HepG2 (cell line): ENCODE results near the gene DAG1. TPM values are rescaled to one million over a fixed set of nuclear protein-coding genes. Genes with fewer than 3 reads are reported as not detected.

Experiments used
- ATAC-seq: fragments of 200-7000 bp; cut with Tn5 transposase; 3 replicates; pipeline ENCODE4 v1.9.1; 2020; ENCODE audit warnings: mild to moderate bottlenecking, moderate library complexity
- BruUV-seq: library from RNA; stranded (reverse); fragments of 400-500 nt; replicated peaks from 2 replicates; lab custom pipeline; 2021; lab: Mats Ljungman, UMichigan
- CTCF ChIA-PET: fragments of 300-600 bp; formaldehyde crosslinking; extraction: SDS; loops from one replicate; lab custom pipeline; 2021; ENCODE audit warnings: low total read pairs, inconsistent platforms, low intra/inter-chr PET ratio; lab: Yijun Ruan, JAX
- POLR2A ChIA-PET: fragments of 350-600 bp; sonication (Branson Sonifier 250); formaldehyde crosslinking; loops from one replicate; lab custom pipeline; 2020; ENCODE audit warnings: antibody characterized with exemption, inconsistent platforms; lab: Yijun Ruan, JAX
- DNase-seq: peaks from one replicate; pipeline ENCODE4 v3.0.0-alpha.2; 2015; ENCODE audit warnings: low spot score
- FAIRE-seq: peaks from 3 replicates; lab custom pipeline; 2011; peaks lifted over from hg19 to GRCh38; lab: Jason Lieb, UNC
- H2AFZ ChIP-seq: one replicate; pipeline ENCODE4 v1.6.1; 2011; ENCODE audit warnings: low read length, inconsistent platforms
- H3K27ac ChIP-seq: fragments of 300-600 bp; 3 replicates; pipeline ENCODE4 v1.8.0; 2011; ENCODE audit warnings: mixed run types, mild to moderate bottlenecking, mixed read lengths, low read length, inconsistent platforms; ENCODE audit not compliant: insufficient read depth; ENCODE audit errors: extremely low read length
- H3K27me3 ChIP-seq, 2 experiments: fragments of 200-600 bp in 1 of 2; 2 replicates in 1 of 2; 3 replicates in 1 of 2; pipeline versions ENCODE4 v1.6.0 to v1.8.0; 2011; ENCODE audit warnings: low read length in 2 of 2, mild to moderate bottlenecking in 2 of 2, moderate library complexity in 2 of 2, inconsistent platforms in 1 of 2; ENCODE audit not compliant: insufficient read depth in 2 of 2, control insufficient read depth in 1 of 2
- H3K36me3 ChIP-seq, 2 experiments: fragments of 200-600 bp in 1 of 2; replicated peaks in 1 of 2; 2 replicates in 1 of 2; 3 replicates in 1 of 2; pipeline versions ENCODE4 v1.5.1 to v1.8.0; 2011; ENCODE audit warnings: low read length in 2 of 2, inconsistent platforms in 1 of 2; ENCODE audit not compliant: insufficient read depth in 2 of 2, control insufficient read depth in 1 of 2
- H3K4me1 ChIP-seq: 2 replicates; pipeline ENCODE4 v1.5.1; 2012; ENCODE audit warnings: low read length, inconsistent platforms; ENCODE audit not compliant: insufficient read depth
- H3K4me2 ChIP-seq: 2 replicates; pipeline ENCODE4 v1.6.0; 2011; ENCODE audit warnings: low read depth, low read length, inconsistent platforms
- H3K4me3 ChIP-seq, 3 experiments: fragments of 200-600 bp in 1 of 3; sonication (generic), shearing (Covaris generic) in 1 of 3; replicated peaks in 1 of 3; 2 replicates each; pipeline ENCODE4 v1.5.1; 2011 to 2016; ENCODE audit warnings: low read length in 3 of 3, inconsistent platforms in 2 of 3, low read depth in 2 of 3, mild to moderate bottlenecking in 2 of 3, control low read depth in 1 of 3, mixed read lengths in 1 of 3; ENCODE audit not compliant: insufficient read depth in 1 of 3
- H3K79me2 ChIP-seq: one replicate; pipeline ENCODE4 v1.6.1; 2011; ENCODE audit warnings: low read length, inconsistent platforms; ENCODE audit not compliant: insufficient read depth
- H3K9ac ChIP-seq: 2 replicates; pipeline ENCODE4 v1.6.0; 2011; ENCODE audit warnings: mild to moderate bottlenecking, low read depth, low read length, inconsistent platforms; ENCODE audit not compliant: insufficient read depth
- H3K9me3 ChIP-seq: 2 replicates; pipeline ENCODE4 v1.5.1; 2012; ENCODE audit warnings: mild to moderate bottlenecking, low read length
- H4K20me1 ChIP-seq: 2 replicates; pipeline ENCODE4 v1.6.0; 2011; ENCODE audit warnings: inconsistent platforms, mild to moderate bottlenecking, low read length, moderate library complexity; ENCODE audit not compliant: insufficient read depth
- ATF3 ChIP-seq: sonication (generic); formaldehyde crosslinking; IDR thresholded peaks from 2 replicates; pipeline ENCODE4 v1.4.0; 2020; ENCODE audit warnings: missing genetic modification reagents
- KAT8 ChIP-seq: IDR thresholded peaks from 2 replicates; pipeline ENCODE4 v1.6.1; 2016; ENCODE audit warnings: missing genetic modification reagents, missing compliant biosample characterization
- SMARCE1 ChIP-seq: fragments of 450-650 bp; IDR thresholded peaks from 2 replicates; pipeline ENCODE4 v1.6.1; 2017; ENCODE audit warnings: borderline replicate concordance
- ZNF10 ChIP-seq: sonication (generic); formaldehyde crosslinking; IDR thresholded peaks from 2 replicates; pipeline ENCODE4 v1.4.0; 2020; ENCODE audit warnings: mild to moderate bottlenecking, low read depth, missing genetic modification reagents, borderline replicate concordance
- ZNF615 ChIP-seq: sonication (generic); formaldehyde crosslinking; IDR thresholded peaks from 2 replicates; pipeline ENCODE4 v1.5.0; 2020; ENCODE audit warnings: mild to moderate bottlenecking, missing genetic modification reagents, borderline replicate concordance
- WGBS: methylation state at CpG from one replicate; pipeline ENCODE4 v1.1.6; 2017; ENCODE audit warnings: low lambda C conversion rate; 5-methylcytosine and 5-hydroxymethylcytosine counted together
- in situ Hi-C: cut with HindIII; loops from 2 replicates; pipeline ENCODE4 v1.10.0; 2017; ENCODE audit warnings: low pct_unique_long_range_greater_than_20kb; ENCODE audit not compliant: extremely low pct_ligation_motif_present
- intact Hi-C: fragments of 100-400 bp; cut with micrococcal nuclease; formaldehyde crosslinking; loops from one replicate; pipeline ENCODE4 v1.10.0; 2022; ENCODE audit not compliant: unreplicated experiment
- polyA plus RNA-seq, 8 experiments: library from polyadenylated mRNA; depleted of rRNA in 3 of 8; stranded (reverse) in 7 of 8; unstranded in 1 of 8; fragments of >200 nt; fragmentation: Illumina TruSeq in 4 of 8; extraction: Trizol in 4 of 8; gene quantifications; 2 replicates each; pipeline versions ENCODE4 v1.2.1 to v1.2.3, GENCODE V29; 2011 to 2016; ENCODE audit warnings: low read depth in 4 of 8, missing spikeins in 1 of 8, mixed read lengths in 1 of 8; ENCODE audit not compliant: insufficient read depth in 1 of 8
- total RNA-seq, 5 experiments: library from RNA; depleted of rRNA; stranded (reverse); fragments of >200 nt; fragmentation: Illumina TruSeq; extraction: Trizol; gene quantifications; 2 replicates each; pipeline ENCODE4 v1.2.3, GENCODE V29; 2016; ENCODE audit warnings: low read depth in 1 of 5
- TF ChIP-seq, protein P1 (sequence below): IDR thresholded peaks from 2 replicates; pipeline ENCODE4 v1.6.1; 2012; ENCODE audit warnings: low read depth, low read length, improper control_type of control experiment
- TF ChIP-seq, protein P2 (sequence below): sonication (generic); formaldehyde crosslinking; IDR thresholded peaks from 2 replicates; pipeline ENCODE4 v1.8.0; 2022; ENCODE audit warnings: missing genetic modification reagents, mild to moderate bottlenecking, moderate library complexity, borderline replicate concordance
- TF ChIP-seq, protein P3 (sequence below): sonication (generic); formaldehyde crosslinking; conservative IDR thresholded peaks from 2 replicates; pipeline ENCODE4 v1.8.0; 2022; ENCODE audit warnings: low read depth, missing genetic modification reagents
- TF ChIP-seq, protein P4 (sequence below): sonication (generic); formaldehyde crosslinking; IDR thresholded peaks from 2 replicates; pipeline ENCODE4 v1.4.0; 2020; ENCODE audit warnings: missing genetic modification reagents, mild to moderate bottlenecking, borderline replicate concordance

The DAG1 gene
- total and polyA plus RNA-seq, 2 of the 13 experiments (the other 11 are each of a cell fraction or from before 2014, with no cell fraction given) = 47.3 to 50.4 TPM

GRCh38 chr3:49529567-49529966, 59.5 kb downstream of the DAG1 start:
- H3K79me2 ChIP-seq = no peaks in the 10 kb centered on the region
- intact Hi-C loops (no loop called here), in situ Hi-C loops (no loop called here)
- no peak overlapping the region for H3K4me2 ChIP-seq
- BruUV-seq = no TSS peak
- no peak overlapping the region for H2AFZ ChIP-seq
- no peaks in the 10 kb centered on the region for H3K4me1 ChIP-seq
- TF ChIP-seq ZNF10 (CRISPR knock-in tag) = no peak
- TF ChIP-seq KAT8 (CRISPR knock-in tag) = no peak
- FAIRE-seq (no peak), ATAC-seq (no peak), DNase-seq (no peak)
- no peak overlapping the region for H3K27ac ChIP-seq
- no peaks in the 10 kb centered on the region for H4K20me1 ChIP-seq
- no peaks in the 10 kb centered on the region for H3K27me3 ChIP-seq
- ChIA-PET CTCF (no interaction called here), POLR2A (no interaction called here)
- H3K36me3 ChIP-seq = peaks cover 17 to 43% of the 10 kb centered on the region in 2 experiments; a peak in 4 of 5 replicates
- no peaks in the 10 kb centered on the region for H3K9me3 ChIP-seq
- no peak overlapping the region for H3K9ac ChIP-seq
- H3K4me3 ChIP-seq = no peak overlapping the region

GRCh38 chr3:49530231-49530630, 60.2 kb downstream of the DAG1 start:
- intact Hi-C loops = no loop called here
- Histone ChIP-seq H3K4me1 (no peaks in the 10 kb centered on the region), H3K36me3 (peaks cover 17 to 41% of the 10 kb centered on the region in 2 experiments; a peak in 4 of 5 replicates), H3K27me3 (no peaks in the 10 kb centered on the region), H4K20me1 (no peaks in the 10 kb centered on the region), H2AFZ (no peak overlapping the region), H3K79me2 (no peaks in the 10 kb centered on the region), H3K9me3 (no peaks in the 10 kb centered on the region), H3K4me3 (no peak overlapping the region), H3K4me2 (no peak overlapping the region), H3K9ac (no peak overlapping the region), H3K27ac (no peak overlapping the region)
- 93% methylated on average over 5 of the region's 5 CpGs for WGBS
- in situ Hi-C loops = no loop called here
- ATAC-seq (no peak), DNase-seq (no peak), FAIRE-seq (no peak)
- BruUV-seq = no TSS peak
- ChIA-PET CTCF (no interaction called here), POLR2A (no interaction called here)
- no peak for TF ChIP-seq ATF3 (CRISPR knock-in tag)
- TF ChIP-seq, protein P1, sequence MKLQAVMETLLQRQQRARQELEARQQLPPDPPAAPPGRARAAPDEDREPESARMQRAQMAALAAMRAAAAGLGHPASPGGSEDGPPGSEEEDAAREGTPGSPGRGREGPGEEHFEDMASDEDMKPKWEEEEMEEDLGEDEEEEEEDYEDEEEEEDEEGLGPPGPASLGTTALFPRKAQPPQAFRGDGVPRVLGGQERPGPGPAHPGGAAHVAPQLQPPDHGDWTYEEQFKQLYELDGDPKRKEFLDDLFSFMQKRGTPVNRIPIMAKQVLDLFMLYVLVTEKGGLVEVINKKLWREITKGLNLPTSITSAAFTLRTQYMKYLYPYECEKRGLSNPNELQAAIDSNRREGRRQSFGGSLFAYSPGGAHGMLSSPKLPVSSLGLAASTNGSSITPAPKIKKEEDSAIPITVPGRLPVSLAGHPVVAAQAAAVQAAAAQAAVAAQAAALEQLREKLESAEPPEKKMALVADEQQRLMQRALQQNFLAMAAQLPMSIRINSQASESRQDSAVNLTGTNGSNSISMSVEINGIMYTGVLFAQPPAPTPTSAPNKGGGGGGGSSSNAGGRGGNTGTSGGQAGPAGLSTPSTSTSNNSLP = no peak
- no peak for TF ChIP-seq ZNF615 (CRISPR knock-in tag)
- TF ChIP-seq, protein P2, sequence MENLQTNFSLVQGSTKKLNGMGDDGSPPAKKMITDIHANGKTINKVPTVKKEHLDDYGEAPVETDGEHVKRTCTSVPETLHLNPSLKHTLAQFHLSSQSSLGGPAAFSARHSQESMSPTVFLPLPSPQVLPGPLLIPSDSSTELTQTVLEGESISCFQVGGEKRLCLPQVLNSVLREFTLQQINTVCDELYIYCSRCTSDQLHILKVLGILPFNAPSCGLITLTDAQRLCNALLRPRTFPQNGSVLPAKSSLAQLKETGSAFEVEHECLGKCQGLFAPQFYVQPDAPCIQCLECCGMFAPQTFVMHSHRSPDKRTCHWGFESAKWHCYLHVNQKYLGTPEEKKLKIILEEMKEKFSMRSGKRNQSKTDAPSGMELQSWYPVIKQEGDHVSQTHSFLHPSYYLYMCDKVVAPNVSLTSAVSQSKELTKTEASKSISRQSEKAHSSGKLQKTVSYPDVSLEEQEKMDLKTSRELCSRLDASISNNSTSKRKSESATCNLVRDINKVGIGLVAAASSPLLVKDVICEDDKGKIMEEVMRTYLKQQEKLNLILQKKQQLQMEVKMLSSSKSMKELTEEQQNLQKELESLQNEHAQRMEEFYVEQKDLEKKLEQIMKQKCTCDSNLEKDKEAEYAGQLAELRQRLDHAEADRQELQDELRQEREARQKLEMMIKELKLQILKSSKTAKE (CRISPR knock-in tag) = no peak
- TF ChIP-seq SMARCE1 = no peak
- TF ChIP-seq, protein P3, sequence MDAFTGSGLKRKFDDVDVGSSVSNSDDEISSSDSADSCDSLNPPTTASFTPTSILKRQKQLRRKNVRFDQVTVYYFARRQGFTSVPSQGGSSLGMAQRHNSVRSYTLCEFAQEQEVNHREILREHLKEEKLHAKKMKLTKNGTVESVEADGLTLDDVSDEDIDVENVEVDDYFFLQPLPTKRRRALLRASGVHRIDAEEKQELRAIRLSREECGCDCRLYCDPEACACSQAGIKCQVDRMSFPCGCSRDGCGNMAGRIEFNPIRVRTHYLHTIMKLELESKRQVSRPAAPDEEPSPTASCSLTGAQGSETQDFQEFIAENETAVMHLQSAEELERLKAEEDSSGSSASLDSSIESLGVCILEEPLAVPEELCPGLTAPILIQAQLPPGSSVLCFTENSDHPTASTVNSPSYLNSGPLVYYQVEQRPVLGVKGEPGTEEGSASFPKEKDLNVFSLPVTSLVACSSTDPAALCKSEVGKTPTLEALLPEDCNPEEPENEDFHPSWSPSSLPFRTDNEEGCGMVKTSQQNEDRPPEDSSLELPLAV (CRISPR knock-in tag) = no peak
- TF ChIP-seq, protein P4, sequence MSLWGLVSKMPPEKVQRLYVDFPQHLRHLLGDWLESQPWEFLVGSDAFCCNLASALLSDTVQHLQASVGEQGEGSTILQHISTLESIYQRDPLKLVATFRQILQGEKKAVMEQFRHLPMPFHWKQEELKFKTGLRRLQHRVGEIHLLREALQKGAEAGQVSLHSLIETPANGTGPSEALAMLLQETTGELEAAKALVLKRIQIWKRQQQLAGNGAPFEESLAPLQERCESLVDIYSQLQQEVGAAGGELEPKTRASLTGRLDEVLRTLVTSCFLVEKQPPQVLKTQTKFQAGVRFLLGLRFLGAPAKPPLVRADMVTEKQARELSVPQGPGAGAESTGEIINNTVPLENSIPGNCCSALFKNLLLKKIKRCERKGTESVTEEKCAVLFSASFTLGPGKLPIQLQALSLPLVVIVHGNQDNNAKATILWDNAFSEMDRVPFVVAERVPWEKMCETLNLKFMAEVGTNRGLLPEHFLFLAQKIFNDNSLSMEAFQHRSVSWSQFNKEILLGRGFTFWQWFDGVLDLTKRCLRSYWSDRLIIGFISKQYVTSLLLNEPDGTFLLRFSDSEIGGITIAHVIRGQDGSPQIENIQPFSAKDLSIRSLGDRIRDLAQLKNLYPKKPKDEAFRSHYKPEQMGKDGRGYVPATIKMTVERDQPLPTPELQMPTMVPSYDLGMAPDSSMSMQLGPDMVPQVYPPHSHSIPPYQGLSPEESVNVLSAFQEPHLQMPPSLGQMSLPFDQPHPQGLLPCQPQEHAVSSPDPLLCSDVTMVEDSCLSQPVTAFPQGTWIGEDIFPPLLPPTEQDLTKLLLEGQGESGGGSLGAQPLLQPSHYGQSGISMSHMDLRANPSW (CRISPR knock-in tag) = no peak
